Mucosa of rectum (tissue), 2 donors: ENCODE data around the gene RBP3.

Experiments
- H3K27ac ChIP-seq, 2 donors: one replicate each; pipeline ENCODE4 v1.7.0; 2013; ENCODE audit warnings: inconsistent platforms in 2 of 2, low read depth in 2 of 2, low read length in 2 of 2
- H3K27me3 ChIP-seq, 2 donors: one replicate each; pipeline ENCODE4 v1.7.0; 2013; ENCODE audit warnings: low read length in 2 of 2; ENCODE audit not compliant: control insufficient read depth in 2 of 2, insufficient read depth in 2 of 2
- H3K36me3 ChIP-seq, 2 donors: one replicate each; pipeline ENCODE4 v1.7.0; 2013; ENCODE audit warnings: low read length in 2 of 2; ENCODE audit not compliant: control insufficient read depth in 2 of 2, insufficient read depth in 2 of 2
- H3K4me1 ChIP-seq, 2 donors: one replicate each; pipeline ENCODE4 v1.7.0; 2013; ENCODE audit warnings: low read length in 2 of 2, mild to moderate bottlenecking in 1 of 2; ENCODE audit not compliant: control insufficient read depth in 2 of 2, insufficient read depth in 2 of 2
- H3K4me3 ChIP-seq, 2 donors: one replicate each; pipeline ENCODE4 v1.7.0; 2013; ENCODE audit warnings: low read length in 2 of 2
- H3K9ac ChIP-seq, 2 donors: one replicate each; pipeline ENCODE4 v1.7.0; 2013; ENCODE audit warnings: low read length in 2 of 2, low read depth in 1 of 2, mild to moderate bottlenecking in 1 of 2
- H3K9me3 ChIP-seq, 2 donors: one replicate each; pipeline ENCODE4 v1.7.0; 2013; ENCODE audit warnings: low read length in 2 of 2; ENCODE audit not compliant: control insufficient read depth in 2 of 2
- donor health status: healthy.
- donor health status: Normal muscosa, but diverticular disease.

The RBP3 gene

DNA sequence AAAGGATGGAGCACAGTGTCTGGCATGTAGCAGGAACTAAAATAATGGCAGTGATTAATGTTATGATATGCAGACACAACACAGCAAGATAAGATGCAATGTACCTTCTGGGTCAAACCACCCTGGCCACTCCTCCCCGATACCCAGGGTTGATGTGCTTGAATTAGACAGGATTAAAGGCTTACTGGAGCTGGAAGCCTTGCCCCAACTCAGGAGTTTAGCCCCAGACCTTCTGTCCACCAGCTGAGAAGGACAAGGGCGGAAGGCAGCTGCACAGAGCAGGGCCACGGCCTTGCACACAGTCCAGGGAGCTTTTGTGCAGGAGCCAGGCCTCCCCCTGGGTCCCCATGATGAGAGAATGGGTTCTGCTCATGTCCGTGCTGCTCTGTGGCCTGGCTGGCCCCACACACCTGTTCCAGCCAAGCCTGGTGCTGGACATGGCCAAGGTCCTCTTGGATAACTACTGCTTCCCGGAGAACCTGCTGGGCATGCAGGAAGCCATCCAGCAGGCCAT, at the start of gene RBP3:
RBP3 (plus strand) TSS at position 226 of the 514 bp plus-strand sequence; CDS start at position 348, 122 bp downstream.
- Histone ChIP-seq H3K9ac (no peak within 1 kb of the TSS), H3K9me3 (no peaks in the 10 kb centered on the region), H3K4me1 (peaks cover 0 to 3% of the 10 kb centered on the region in 2 donors), H3K27me3 (no peaks in the 10 kb centered on the region), H3K36me3 (no peaks in the 10 kb centered on the region), H3K27ac (no peak within 1 kb of the TSS), H3K4me3 (no peak within 1 kb of the TSS)

DNA sequence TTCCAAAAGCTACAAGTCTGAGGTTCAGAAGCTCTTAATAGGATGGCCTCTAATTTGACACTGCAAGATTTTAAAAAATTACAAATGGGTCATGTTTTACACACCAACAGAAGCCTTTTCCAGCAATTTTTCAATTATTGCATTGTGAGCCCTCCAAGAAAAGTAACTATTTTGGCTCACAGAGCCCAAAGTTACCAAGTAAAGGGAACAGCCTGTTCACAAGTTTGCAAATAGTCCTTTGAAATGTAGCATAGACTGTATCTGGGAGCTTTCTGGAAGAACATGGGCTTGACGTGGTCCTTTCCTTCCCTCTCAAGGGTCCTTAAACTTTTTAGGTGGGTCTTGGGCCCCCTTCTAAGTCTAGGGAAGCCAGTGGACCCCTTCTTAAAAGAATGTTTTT, 49.4 kb upstream of the RBP3 start:
- no peaks in the 10 kb centered on the region for H3K4me1 ChIP-seq
- H3K36me3 ChIP-seq, result no peaks in the 10 kb centered on the region
- H3K9ac ChIP-seq, result no peak overlapping the region
- no peaks in the 10 kb centered on the region for H3K9me3 ChIP-seq
- peaks cover 15 to 18% of the 10 kb centered on the region in 2 donors for H3K27me3 ChIP-seq
- no peak overlapping the region for H3K27ac ChIP-seq
- no peak overlapping the region for H3K4me3 ChIP-seq

DNA sequence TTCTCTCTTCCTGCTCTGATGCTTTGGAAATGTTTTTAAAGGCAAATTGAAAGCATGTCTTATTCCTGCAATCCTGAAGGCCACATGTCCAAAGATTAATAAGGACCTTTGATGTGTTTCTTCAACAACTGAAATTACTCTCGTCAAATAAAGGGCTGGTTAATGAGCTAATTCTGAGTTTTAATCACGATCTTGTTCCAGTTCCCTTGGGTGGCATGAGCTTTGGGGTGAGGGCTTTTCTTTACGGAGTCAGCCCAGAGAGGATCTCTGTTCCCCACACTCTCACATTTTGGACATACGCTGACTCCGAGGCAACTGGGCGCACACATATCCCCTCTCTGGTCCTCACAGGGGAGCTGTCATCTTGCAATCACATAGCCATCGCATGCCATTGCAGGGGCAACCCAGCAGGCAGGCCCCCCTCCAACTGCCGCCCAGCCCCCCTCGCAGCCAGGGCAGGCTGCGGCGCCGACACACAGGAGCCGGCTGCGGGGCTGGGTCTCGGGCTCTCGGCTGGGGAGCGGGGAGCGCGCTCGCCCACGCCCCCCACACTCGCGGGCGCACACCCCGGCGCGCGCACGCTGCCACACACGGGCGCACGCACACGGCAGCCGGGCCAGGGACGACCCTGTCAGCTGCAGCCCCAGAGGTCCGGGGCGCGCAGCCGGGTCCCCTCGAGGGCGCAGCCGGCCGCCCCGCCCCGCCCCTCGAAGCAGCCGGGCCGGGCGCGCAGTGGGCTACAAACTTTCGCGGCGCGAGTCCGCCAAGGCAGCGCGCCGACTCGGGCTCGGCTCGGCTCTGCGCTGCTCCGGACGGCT, 48.3 kb upstream of the RBP3 start, which contains the start of gene GDF10:
GDF10 (plus strand) TSS at position 587 of the 818 bp plus-strand sequence. CDS start 455 bp downstream, outside the sequence.
- no peaks in the 10 kb centered on the region for H3K36me3 ChIP-seq
- H3K4me1 ChIP-seq, result no peaks in the 10 kb centered on the region
- no peaks in the 10 kb centered on the region for H3K9me3 ChIP-seq
- peaks cover 15 to 21% of the 10 kb centered on the region in 2 donors for H3K27me3 ChIP-seq
- H3K4me3 ChIP-seq, result peak within 1 kb of the TSS; percentile 31 to 44
- no peak within 1 kb of the TSS for H3K27ac ChIP-seq
- H3K9ac ChIP-seq, result no peak within 1 kb of the TSS

DNA sequence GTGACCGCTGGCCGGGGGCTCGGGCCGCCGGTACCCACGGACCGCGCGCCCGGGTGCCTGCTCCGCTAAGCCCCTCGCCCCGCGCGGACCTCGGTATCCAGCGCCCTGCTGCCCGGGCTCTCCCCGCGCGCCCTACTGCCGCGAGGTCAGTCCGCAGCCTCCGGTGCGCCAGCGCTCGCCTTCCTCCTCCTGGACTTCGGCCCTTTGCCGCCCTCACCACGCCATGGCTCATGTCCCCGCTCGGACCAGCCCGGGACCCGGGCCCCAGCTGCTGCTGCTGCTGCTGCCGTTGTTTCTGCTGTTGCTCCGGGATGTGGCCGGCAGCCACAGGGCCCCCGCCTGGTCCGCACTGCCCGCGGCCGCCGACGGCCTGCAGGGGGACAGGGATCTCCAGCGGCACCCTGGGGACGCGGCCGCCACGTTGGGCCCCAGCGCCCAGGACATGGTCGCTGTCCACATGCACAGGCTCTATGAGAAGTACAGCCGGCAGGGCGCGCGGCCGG, 47.7 kb upstream of the RBP3 start:
- peak overlapping the region; percentile 31 to 44 for H3K4me3 ChIP-seq
- no peak overlapping the region for H3K9ac ChIP-seq
- no peaks in the 10 kb centered on the region for H3K36me3 ChIP-seq
- no peak overlapping the region for H3K27ac ChIP-seq
- no peaks in the 10 kb centered on the region for H3K4me1 ChIP-seq
- no peaks in the 10 kb centered on the region for H3K9me3 ChIP-seq
- H3K27me3 ChIP-seq, result peaks cover 15 to 21% of the 10 kb centered on the region in 2 donors

DNA sequence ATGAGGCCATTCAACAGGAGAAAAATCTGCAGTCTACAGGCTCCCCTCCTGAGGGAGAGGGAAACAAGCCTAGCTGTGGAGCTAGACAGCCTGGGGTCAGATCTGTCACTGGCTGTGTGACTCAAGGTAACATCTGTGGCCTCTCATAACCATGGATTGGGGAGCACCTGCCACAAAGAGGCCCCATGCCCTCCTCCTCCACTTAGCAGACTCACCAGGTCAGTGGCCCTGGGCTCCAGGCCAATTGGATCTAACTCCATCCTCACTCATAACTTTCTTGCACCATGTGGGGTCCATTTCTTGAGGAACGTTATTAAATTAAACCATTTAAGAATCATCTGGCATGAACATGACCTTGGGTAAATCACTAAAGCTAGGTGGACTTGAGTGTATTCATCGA, 46.3 kb upstream of the RBP3 start:
- no peak overlapping the region for H3K27ac ChIP-seq
- H3K4me1 ChIP-seq, result no peaks in the 10 kb centered on the region
- no peaks in the 10 kb centered on the region for H3K9me3 ChIP-seq
- no peak overlapping the region for H3K4me3 ChIP-seq
- peaks cover 15 to 21% of the 10 kb centered on the region in 2 donors for H3K27me3 ChIP-seq
- H3K36me3 ChIP-seq, result no peaks in the 10 kb centered on the region
- H3K9ac ChIP-seq, result no peak overlapping the region

DNA sequence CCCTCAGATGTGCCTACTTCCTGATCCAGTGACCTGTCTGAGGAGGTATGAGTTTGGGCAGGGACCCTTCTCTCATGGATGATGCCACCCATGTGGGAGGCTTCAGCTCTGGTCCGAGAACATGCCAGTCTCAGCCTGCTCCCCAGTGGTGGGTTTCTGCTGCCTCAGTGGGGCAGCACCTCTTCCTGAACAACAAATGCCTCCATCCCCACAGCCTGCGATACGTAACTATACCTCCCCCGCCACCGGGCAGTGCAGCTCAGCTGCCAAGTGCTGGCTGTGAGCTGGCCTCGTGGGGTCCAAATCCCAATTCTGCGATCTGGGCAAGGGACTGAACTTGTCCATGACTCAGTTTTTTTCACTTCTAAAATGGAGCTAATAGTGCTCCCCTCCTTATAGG, 45.1 kb upstream of the RBP3 start:
- no peaks in the 10 kb centered on the region for H3K9me3 ChIP-seq
- H3K36me3 ChIP-seq, result no peaks in the 10 kb centered on the region
- no peak overlapping the region for H3K4me3 ChIP-seq
- H3K27ac ChIP-seq, result no peak overlapping the region
- no peaks in the 10 kb centered on the region for H3K4me1 ChIP-seq
- peaks cover 17 to 21% of the 10 kb centered on the region in 2 donors for H3K27me3 ChIP-seq
- no peak overlapping the region for H3K9ac ChIP-seq

DNA sequence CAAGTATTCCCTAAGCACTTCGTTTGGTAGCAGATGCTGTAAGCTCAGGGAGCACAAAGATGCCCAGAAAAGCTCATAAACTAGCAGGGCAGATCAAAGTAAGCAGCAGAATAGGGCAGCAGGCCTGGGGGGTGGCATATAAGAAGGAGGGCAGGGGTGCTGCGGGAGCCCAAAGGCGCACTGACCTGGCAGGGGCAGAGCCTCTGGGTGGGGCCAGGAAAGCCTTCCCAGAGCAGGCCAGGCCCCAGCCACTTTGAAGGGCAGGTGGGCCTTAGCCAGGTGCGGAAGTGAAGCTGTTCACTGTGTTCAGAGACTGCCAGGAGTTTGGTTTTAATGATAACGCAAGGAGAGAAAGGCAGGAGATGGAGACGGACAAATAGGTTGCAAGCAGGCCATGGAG, 44.3 kb upstream of the RBP3 start:
- H3K4me3 ChIP-seq, result no peak overlapping the region
- no peak overlapping the region for H3K9ac ChIP-seq
- no peaks in the 10 kb centered on the region for H3K4me1 ChIP-seq
- no peaks in the 10 kb centered on the region for H3K9me3 ChIP-seq
- no peaks in the 10 kb centered on the region for H3K36me3 ChIP-seq
- H3K27ac ChIP-seq, result no peak overlapping the region
- peaks cover 16 to 21% of the 10 kb centered on the region in 2 donors for H3K27me3 ChIP-seq

DNA sequence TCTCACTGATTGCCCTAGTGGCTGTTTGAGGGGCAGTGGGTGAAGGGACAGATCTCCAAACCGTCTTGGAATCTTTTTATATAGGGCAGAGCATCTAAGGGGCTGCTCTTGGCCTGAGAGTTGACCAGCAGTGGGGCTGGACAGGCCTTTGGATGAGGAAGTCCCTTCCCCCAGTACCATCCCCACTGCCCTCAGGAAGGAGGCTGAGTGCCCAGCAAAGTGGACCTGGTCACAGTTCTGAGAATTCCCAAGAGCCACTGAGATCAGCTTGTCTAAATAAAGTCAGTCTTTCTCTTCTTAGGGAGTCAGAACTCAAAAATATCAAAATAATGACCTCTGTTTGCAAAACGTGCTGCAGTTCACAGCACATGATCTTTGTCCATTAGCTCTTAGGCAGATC, 42.6 kb upstream of the RBP3 start:
- H3K4me1 ChIP-seq, result no peaks in the 10 kb centered on the region
- no peak overlapping the region for H3K4me3 ChIP-seq
- H3K9me3 ChIP-seq, result no peaks in the 10 kb centered on the region
- H3K27ac ChIP-seq, result no peak overlapping the region
- H3K27me3 ChIP-seq, result peaks cover 11 to 19% of the 10 kb centered on the region in 2 donors
- H3K9ac ChIP-seq, result no peak overlapping the region
- no peaks in the 10 kb centered on the region for H3K36me3 ChIP-seq

DNA sequence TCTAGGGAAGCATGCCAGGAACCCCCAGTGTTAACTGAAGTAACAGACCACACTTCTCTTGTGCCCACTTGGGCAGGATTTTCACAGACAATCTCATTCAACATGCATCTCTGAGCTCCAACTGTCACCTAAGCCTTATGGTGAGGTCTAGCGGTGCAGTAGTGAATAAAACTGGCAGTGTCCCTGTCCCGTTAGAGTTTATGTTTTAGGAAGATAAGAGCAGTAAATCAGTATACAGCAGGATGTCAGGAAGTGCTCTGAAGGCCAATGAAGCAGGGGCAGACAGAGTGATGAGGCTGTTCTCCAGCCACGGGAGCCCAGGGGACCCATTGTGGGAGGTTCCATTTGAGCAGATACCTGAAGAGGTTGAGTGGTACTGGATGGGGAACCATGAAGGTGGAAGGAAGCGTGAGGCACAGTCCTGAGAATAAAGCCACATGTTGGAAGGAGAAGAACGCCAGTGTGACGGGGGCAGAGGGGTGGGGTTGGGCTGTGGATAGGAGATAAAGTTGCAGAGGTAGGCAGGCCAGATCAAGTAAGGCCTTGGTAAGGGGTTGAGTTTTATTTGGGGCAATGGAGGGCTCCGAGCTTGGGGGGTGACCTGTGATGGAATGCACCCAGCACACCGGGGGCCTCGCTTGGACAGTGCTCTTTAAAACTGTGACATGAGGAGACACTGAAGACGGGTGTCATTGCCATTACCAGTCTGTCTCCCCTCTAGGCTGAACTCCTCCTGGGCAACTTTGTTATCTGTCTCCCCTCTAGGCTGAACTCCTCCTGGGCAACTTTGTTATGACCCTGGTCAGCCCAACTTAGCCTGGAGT, 41.6 kb upstream of the RBP3 start:
- Histone ChIP-seq H3K4me1 (peaks cover 7 to 8% of the 10 kb centered on the region in 2 donors), H3K9me3 (no peaks in the 10 kb centered on the region), H3K4me3 (no peak overlapping the region), H3K27ac (no peak overlapping the region), H3K9ac (no peak overlapping the region), H3K27me3 (peaks cover 10 to 11% of the 10 kb centered on the region in 2 donors), H3K36me3 (no peaks in the 10 kb centered on the region)

DNA sequence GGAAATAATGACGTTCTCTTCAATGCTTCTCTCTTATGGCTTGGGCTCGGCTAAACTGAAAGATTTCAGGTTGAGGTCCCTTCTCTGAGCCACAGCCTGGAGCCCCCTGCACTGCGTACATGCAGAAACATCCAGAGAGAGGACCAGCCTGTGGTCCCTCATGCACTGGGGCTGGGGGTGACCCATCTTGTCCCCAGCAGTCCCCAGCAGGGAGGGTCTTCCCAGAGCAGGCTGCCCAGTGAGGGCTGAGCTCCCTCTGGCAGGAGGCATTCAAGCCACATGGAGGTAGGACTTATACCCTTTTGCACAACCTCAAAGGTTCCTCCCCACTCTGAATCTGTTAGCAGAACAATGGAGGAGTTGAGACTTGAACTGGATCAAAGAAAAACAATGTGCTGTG, 40.8 kb upstream of the RBP3 start:
- H3K36me3 ChIP-seq, result no peaks in the 10 kb centered on the region
- H3K9ac ChIP-seq, result no peak overlapping the region
- peaks cover 8 to 11% of the 10 kb centered on the region in 2 donors for H3K27me3 ChIP-seq
- H3K4me1 ChIP-seq, result peaks cover 12 to 13% of the 10 kb centered on the region in 2 donors
- no peak overlapping the region for H3K27ac ChIP-seq
- no peaks in the 10 kb centered on the region for H3K9me3 ChIP-seq
- H3K4me3 ChIP-seq, result no peak overlapping the region
